ENCODE data around the gene DPY19L1.
"Not testable (repeated sequence)": the region's sequence is repeated elsewhere in the genome, so short reads cannot be mapped to it uniquely, and the experiment has no call there.

The DPY19L1 gene

DNA sequence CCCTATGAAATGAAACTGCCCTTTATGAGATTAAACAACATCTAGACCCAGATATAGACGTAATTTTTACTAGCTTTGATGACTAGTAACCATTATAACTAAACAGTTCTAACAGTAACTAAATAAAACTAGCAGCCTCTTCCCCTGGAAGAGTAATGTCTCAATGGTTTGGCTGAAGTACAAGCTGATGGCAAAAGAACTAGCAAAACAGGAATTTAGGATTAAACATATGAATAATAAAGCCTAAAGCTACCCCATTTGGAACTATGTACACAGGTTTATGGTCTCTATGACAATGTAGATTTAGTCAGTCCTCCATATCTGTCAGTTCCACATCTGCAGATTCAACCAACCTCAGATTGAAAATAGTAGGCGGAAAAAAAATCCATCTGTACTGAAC is 6.4 kb downstream of the DPY19L1 start:
- no peak for DNase-seq

- no peak for DNase-seq
Measured at GRCh38 chr7:35029311-35029710, 8.0 kb downstream of the DPY19L1 start.

DNA sequence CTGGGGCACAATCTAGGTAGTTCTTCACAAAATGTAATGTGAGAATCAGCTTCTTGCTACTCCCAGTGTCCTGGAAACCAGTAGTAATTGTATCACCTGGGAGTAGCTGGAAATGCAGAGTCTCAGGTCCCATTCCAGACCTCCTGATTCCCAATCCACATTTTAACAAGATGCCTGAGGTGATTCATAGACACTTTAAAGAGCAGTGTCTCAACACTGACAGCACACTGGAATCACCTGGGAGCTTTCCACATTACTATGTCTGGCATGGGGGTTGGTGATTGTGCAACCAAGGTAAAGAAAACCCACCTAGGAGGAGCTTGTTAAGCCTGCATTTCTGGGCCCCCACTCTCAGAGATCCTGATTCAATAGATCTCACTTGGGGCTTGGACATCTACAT is 11.1 kb downstream of the DPY19L1 start:
- no peak for DNase-seq

DNA sequence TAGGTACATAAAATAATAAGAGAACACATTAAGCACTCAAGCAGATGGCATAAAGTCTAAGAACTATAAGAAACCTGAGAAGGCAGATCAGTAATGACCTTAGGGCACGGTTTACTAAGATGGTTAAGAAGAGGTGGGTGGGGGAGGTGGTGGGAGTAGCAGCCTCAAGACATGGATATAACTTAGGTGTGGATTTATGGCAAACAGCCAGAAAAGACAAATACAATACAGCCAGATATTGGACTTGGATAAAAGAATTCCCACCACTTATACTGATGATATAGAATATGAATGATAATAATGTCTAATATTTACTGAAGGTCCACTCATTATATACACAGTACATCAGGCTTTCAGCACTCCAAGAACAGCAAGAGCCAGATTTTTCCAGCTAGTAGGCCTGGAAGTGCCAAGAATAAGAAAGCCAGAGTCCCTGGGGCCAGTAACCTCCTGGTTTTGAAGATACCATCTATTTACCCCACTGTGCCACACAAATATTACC is 11.9 kb downstream of the DPY19L1 start:
- no peak for DNase-seq

DNA sequence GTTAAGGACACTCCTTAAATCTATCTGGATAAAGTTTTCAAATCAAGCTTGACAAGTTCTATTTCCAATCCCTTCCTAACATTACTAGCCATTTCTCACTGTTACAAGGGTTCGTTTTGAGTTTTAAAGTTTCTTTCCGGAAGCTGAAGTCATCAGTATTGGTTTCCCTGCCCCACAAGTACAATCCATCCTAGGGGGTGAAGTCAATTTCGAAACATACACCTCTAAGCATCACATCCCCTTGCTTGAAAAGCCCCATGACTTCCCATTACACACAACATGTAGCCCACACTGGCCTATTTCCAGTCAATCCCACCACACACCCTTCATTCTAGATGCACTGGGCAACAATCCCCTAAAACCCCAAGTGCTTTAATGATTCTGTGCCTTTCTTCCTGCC is 13.0 kb downstream of the DPY19L1 start:
- no peak for DNase-seq

DNA sequence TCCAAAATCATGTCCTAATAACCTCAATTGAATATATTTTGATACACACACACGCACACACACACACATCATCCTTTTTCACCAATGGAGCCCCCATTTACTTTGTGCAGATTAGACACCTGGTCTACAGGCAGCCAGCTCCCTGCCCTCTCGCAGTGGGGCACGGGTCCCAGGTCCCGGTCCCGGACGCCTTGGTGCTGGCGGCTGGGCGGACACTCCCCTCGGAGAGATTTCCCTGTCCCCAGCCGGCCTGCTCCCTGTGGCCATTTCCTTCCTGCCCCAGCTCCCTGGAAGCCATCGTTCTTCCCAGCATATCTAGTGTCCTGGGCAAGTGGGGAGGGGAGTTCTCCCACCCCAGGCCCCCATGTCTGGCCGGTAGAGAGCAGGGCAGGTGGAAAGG is 14.6 kb downstream of the DPY19L1 start:
- no peak for DNase-seq

DNA sequence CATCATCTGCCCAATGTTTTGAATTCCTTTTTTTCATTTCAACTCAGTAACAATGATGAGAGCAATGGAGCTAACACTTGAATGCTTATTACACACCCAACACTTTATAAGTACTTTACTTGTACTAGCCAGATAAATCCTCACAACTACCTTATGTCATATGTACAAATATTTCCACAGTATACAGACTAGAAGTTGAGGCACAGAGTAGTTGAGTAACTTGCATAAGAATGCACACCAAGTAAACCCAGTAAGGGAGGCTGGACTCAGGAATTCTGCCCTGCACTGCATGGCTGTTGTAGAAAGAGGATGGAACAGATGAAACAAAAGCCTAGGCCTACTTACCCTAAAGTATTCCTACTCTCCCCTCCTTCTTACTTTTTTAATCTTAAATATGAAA is 15.8 kb downstream of the DPY19L1 start:
- no peak for DNase-seq

DNA sequence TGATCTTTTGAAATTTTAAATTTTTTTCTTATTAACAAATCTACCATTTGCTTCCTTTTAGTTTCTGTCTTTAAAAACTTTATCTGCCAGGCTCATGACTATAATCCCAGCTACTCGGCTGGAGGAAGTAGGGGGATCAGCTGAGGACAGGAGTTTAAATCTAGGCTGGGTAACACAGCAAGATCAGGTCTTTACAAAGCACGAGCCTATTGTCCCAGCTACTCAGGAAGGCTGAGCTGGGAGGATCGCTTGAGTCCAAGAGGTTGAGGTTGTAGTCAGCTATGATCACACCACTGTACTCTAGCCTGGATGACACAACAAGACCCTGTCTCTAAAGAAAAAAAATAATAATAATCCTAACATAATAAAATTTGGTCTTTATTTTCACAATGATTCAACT is 17.5 kb downstream of the DPY19L1 start:
- no peak for DNase-seq

- no peak for DNase-seq
Measured at GRCh38 chr7:35019179-35019729, 18.0 kb downstream of the DPY19L1 start.

DNA sequence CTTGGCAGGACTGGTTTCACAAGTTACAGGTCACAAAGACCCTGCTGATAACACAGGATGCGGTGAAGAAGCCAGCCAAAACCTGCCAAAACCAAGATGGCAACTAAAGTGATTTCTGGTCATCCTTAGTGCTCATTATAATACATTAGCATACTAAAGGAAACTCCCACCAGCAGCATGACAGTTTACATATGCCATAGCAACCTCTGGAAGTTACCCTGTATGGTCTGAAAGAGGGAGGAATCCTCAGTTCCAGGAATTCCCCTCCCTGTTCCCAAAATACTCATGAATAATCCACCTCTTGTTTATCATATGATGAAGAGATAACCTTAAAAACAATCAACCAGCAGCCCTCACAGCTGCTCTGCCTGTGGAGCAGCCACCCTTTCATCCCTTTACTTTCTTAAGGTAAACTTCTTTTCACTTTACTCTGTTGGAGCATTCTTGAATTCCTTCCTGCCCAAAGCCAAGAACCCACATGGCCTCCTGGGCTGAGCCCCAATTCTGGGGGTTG is 21.9 kb downstream of the DPY19L1 start:
- no peak for DNase-seq

DNA sequence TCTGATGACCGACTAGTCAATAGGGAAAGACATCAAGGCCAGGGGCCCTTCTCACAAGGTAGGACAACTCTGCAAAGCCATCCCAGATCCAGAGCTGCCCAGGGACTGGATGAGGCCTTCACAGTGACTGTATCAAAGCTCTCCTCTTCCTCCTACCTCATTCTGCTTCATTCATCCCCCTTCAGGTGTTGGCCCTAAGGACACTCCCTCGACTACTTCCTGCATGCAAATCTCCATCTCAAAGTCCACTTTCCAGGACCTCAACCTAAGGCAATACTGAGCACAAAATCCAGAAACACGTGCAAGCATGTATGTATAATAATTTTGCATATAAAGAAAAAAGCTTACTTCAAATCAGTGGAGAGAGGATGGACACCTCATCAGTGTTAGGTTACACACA is 25.1 kb downstream of the DPY19L1 start:
- no peak for DNase-seq

- DNase-seq = no peak
Measured at GRCh38 chr7:35011085-35011484, 26.2 kb downstream of the DPY19L1 start.

GRCh38 chr7:35007768-35008167 is 29.5 kb downstream of the DPY19L1 start:
- no peak for DNase-seq

DNA sequence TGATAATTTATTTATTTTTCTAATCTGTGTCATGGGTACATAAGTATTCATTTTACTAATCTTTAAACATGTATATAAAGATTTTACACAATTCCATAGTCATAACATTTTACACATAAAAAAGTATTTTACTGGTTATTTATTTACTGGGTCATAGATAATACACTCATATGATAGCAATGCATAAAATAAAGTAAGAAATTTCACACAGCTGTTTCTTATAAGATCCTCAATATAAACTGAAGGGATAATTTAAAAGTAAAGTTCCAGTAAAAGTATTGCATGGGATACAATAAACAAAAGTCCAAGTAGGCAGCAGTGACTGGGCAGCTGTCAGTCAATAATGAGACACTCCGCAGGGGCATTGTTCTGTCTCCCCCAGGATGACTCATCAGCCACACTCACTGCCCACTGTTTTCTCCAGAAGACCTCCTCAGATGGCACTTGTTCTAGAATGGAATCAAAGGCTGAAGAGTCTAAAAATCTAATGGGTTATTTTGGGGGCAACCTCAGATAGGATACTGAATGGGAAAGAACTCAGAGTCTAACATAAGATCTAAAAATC is 32.7 kb downstream of the DPY19L1 start:
- DNase-seq = no peak

GRCh38 chr7:35003679-35004303 is 33.5 kb downstream of the DPY19L1 start:
- peak; percentile 90 for DNase-seq

- not testable (repeated sequence) for DNase-seq
Measured at GRCh38 chr7:35003177-35003650, 34.1 kb downstream of the DPY19L1 start.

DNA sequence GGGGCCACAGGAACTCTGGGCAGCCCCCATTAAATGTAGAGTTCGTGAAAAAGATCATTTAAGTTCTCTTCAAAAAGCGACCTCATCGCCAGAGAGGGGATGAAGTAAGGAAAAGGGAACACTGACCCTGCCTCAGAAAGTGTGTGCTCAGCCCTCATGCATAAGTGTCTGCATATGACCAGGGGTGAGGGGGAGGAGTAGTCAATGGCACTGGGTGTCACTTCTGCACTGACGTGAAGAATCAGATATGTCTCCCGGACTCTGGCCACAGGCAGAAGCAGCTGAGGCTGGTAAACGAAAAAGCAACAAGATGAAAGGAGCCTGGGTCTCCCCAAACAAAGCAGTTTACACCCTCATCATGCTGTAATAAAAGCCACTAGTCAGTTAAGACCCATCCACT is 39.0 kb downstream of the DPY19L1 start:
- not testable (repeated sequence) for DNase-seq

DNA sequence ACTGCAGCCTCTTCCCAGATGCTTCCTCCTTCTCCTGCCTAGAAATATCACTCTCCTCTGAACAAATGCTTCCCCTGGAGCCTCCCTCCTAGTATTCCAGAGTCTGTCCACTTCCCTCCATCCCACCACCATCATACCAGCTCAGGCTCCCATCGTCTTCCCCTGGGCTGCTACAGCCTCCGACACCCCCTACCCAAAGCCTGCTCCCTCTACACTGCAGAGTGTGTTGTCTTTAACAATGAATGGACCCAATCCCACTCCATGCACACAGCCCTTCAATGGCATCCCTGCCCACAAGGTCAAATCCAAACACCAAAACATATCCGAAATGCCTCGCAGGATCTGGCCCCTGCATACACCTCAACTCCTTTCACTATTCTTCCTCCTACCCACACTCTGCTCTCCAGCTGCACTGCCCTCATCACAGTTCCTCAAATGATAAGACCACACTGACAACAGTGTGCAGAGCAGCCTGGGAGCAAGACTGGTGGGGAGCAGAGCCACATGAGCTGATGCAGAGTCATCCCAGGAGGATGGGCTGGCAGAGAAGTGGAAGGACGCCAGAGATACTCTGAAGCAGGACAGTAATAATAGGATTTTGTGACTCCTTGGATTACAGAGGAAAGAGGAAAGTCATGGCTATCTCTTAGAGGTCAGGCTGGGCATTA is 40.7 kb downstream of the DPY19L1 start:
- DNase-seq = not testable (repeated sequence)

DNA sequence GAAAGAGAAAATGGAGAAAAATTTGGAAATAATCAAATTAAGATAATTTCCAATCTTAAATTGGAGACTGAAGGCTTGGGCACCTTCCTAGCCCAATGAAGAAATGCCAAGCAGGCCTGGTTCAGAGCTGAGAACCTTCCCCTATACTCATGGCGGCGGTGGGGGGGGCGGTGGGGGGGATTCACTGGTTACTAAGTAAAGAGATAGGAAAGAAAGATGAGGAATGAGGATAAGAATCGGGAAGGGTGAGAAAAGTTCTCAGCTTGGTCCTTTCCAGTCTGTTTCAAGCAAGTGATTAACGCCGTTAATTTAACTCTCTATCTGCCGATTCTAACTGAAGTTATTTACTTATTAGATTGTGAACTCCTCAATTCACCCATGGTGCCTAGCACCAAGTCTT is 41.5 kb downstream of the DPY19L1 start:
- no peak for DNase-seq

GRCh38 chr7:34991938-34992840 is 45.1 kb downstream of the DPY19L1 start:
- DNase-seq = no peak

GRCh38 chr7:34988442-34989125 is 48.7 kb downstream of the DPY19L1 start:
- DNase-seq = not testable (repeated sequence)

GRCh38 chr7:34985155-34985554 is 52.1 kb downstream of the DPY19L1 start:
- DNase-seq = not testable (repeated sequence)

Measured in NCI-H1436 treated with DMSO at 0.1 percent for 48 hours (cell line).